Ishikawa (cell line): ENCODE results near the gene GPR78.

Source experiments
- CEBPB ChIP-seq: IDR thresholded peaks from 2 replicates; pipeline ENCODE4 v1.6.1; 2012
- CREB1 ChIP-seq: IDR thresholded peaks from 2 replicates; pipeline ENCODE4 v1.6.1; 2012; ENCODE audit warnings: low read depth
- EGR1 ChIP-seq: IDR thresholded peaks from 2 replicates; pipeline ENCODE4 v1.6.1; 2012
- EP300 ChIP-seq: IDR thresholded peaks from 2 replicates; pipeline ENCODE4 v1.6.1; 2012; ENCODE audit warnings: borderline replicate concordance
- FOXM1 ChIP-seq: IDR thresholded peaks from 2 replicates; pipeline ENCODE4 v1.6.1; 2012; ENCODE audit warnings: low read depth, borderline replicate concordance
- NFIC ChIP-seq: IDR thresholded peaks from 2 replicates; pipeline ENCODE4 v1.6.1; 2012
- RAD21 ChIP-seq: IDR thresholded peaks from 2 replicates; pipeline ENCODE4 v1.6.1; 2012; ENCODE audit warnings: low read depth
- TAF1 ChIP-seq: IDR thresholded peaks from 2 replicates; pipeline ENCODE4 v1.6.1; 2012; ENCODE audit warnings: low read depth, mild to moderate bottlenecking
- TCF12 ChIP-seq: IDR thresholded peaks from 2 replicates; pipeline ENCODE4 v1.6.1; 2012; ENCODE audit warnings: low read depth
- TEAD4 ChIP-seq: IDR thresholded peaks from 2 replicates; pipeline ENCODE4 v1.6.1; 2012
- YY1 ChIP-seq: IDR thresholded peaks from 2 replicates; pipeline ENCODE4 v1.6.1; 2012; ENCODE audit warnings: low read depth
- ZBTB7A ChIP-seq: IDR thresholded peaks from 2 replicates; pipeline ENCODE4 v1.6.1; 2012; ENCODE audit warnings: low read depth
- TF ChIP-seq, protein P1 (sequence below): IDR thresholded peaks from 2 replicates; pipeline ENCODE4 v1.6.1; 2012
- TF ChIP-seq, protein P2 (sequence below): IDR thresholded peaks from 2 replicates; pipeline ENCODE4 v1.6.1; 2012; ENCODE audit warnings: low read depth, mild to moderate bottlenecking
- TF ChIP-seq, protein P3 (sequence below): IDR thresholded peaks from 2 replicates; pipeline ENCODE4 v1.6.1; 2012

The GPR78 gene

GRCh38 chr4:8609406-8609805, 29.2 kb downstream of the GPR78 start:
- TF ChIP-seq, protein P1, sequence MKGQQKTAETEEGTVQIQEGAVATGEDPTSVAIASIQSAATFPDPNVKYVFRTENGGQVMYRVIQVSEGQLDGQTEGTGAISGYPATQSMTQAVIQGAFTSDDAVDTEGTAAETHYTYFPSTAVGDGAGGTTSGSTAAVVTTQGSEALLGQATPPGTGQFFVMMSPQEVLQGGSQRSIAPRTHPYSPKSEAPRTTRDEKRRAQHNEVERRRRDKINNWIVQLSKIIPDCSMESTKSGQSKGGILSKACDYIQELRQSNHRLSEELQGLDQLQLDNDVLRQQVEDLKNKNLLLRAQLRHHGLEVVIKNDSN, result no peak
- TF ChIP-seq EGR1 (no peak), EP300 (no peak), ZBTB7A (no peak), RAD21 (no peak), CREB1 (no peak), CEBPB (no peak), NFIC (no peak), TAF1 (no peak), FOXM1 (no peak), YY1 (no peak), TEAD4 (no peak), TCF12 (no peak)
- TF ChIP-seq, protein P2, sequence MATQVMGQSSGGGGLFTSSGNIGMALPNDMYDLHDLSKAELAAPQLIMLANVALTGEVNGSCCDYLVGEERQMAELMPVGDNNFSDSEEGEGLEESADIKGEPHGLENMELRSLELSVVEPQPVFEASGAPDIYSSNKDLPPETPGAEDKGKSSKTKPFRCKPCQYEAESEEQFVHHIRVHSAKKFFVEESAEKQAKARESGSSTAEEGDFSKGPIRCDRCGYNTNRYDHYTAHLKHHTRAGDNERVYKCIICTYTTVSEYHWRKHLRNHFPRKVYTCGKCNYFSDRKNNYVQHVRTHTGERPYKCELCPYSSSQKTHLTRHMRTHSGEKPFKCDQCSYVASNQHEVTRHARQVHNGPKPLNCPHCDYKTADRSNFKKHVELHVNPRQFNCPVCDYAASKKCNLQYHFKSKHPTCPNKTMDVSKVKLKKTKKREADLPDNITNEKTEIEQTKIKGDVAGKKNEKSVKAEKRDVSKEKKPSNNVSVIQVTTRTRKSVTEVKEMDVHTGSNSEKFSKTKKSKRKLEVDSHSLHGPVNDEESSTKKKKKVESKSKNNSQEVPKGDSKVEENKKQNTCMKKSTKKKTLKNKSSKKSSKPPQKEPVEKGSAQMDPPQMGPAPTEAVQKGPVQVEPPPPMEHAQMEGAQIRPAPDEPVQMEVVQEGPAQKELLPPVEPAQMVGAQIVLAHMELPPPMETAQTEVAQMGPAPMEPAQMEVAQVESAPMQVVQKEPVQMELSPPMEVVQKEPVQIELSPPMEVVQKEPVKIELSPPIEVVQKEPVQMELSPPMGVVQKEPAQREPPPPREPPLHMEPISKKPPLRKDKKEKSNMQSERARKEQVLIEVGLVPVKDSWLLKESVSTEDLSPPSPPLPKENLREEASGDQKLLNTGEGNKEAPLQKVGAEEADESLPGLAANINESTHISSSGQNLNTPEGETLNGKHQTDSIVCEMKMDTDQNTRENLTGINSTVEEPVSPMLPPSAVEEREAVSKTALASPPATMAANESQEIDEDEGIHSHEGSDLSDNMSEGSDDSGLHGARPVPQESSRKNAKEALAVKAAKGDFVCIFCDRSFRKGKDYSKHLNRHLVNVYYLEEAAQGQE, result no peak
- TF ChIP-seq, protein P3, sequence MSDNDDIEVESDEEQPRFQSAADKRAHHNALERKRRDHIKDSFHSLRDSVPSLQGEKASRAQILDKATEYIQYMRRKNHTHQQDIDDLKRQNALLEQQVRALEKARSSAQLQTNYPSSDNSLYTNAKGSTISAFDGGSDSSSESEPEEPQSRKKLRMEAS, result no peak

DNA sequence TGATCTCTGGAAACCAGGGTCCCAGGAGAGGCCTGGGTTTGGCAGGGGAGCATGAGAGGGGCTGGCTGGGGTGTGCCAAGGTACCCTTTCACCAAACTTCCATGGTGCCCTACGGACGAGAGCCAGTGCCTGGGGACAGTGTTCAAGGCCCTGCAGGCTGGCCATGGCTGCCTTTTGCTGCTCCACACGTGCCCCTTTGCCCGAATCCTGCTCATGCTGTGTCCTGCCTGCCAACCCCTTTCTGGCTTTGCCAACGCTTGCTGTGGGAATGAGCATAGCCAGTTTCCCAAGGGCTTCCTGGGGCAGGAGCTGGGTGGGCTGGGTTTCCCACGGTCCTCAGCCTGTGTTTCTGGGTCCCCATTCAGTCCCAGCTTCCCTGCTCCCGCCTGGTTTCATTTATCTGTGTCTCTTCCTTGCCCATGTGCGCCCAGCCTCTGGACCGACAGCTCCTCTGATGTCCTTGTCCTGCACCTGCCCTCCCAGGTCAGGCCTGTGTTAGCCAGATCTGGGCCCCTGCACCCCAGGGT, 29.7 kb downstream of the GPR78 start:
- no peak for TF ChIP-seq CREB1
- no peak for TF ChIP-seq CEBPB
- no peak for TF ChIP-seq TCF12
- no peak for TF ChIP-seq EGR1
- TF ChIP-seq RAD21, result no peak
- TF ChIP-seq TEAD4, result no peak
- TF ChIP-seq, protein P1, result no peak
- TF ChIP-seq YY1, result no peak
- TF ChIP-seq EP300, result no peak
- TF ChIP-seq, protein P2, result no peak
- no peak for TF ChIP-seq NFIC
- TF ChIP-seq, protein P3, result no peak
- no peak for TF ChIP-seq FOXM1
- TF ChIP-seq TAF1, result no peak
- TF ChIP-seq ZBTB7A, result no peak

GRCh38 chr4:8610858-8611616, 30.8 kb downstream of the GPR78 start:
- no peak for TF ChIP-seq TEAD4
- TF ChIP-seq ZBTB7A, result no peak
- TF ChIP-seq TAF1, result no peak

GRCh38 chr4:8612646-8613045, 32.5 kb downstream of the GPR78 start:
- TF ChIP-seq RAD21 (no peak), FOXM1 (no peak), YY1 (no peak), ZBTB7A (no peak), TEAD4 (no peak), EP300 (no peak), EGR1 (no peak), TCF12 (no peak), NFIC (no peak), CEBPB (no peak), CREB1 (no peak)
- TF ChIP-seq, protein P1, result no peak

DNA sequence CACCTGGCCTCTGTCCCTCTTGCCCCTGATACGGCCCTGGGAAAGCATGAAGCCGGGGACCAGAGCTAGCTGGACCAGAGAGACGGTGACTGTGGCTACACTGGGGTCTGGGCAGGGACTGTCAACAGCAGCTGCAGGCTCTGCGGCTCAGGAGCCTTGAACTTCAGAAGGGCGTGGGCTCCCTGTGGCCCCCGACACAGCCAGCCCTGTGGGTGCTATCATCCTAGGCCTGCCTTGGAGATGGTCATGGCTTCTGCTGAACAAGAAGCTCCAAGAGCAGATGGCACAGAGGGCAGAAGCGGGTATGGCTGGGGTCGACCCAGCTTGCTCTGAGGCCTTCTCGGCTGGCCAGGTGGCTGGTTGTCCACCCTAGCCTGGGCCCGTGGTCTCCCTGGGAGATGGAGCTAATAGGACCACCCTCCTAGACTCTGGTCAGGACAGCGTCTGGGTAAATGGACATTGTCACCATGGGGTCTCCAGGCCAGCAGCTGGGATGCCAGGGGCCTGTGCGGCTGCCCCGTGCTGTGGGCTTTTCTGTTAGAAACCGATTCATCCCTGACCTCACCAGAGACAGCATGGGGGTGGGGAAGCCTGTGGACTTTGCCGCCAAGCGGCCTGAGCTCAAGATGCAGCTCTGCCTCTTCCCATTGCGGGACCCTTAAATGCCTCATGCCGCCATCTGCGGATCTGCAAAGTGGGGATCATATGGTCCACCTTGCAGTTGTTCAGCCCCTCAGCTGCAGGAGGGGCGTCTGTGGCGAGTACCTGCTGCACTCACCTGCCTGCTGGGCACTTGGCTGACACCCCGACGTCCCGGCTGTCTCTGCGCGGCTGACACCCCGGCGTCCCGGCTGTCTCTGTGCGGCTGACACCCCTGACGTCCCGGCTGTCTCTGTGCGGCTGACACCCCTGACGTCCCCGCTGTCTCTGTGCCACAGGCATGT, 33.5 kb downstream of the GPR78 start:
- TF ChIP-seq CREB1, result no peak
- TF ChIP-seq EGR1, result no peak
- TF ChIP-seq, protein P3, result no peak
- TF ChIP-seq CEBPB, result no peak
- no peak for TF ChIP-seq EP300
- no peak for TF ChIP-seq RAD21
- TF ChIP-seq TEAD4, result no peak
